ENCODE measurements around the gene PFKFB2.

DNA sequence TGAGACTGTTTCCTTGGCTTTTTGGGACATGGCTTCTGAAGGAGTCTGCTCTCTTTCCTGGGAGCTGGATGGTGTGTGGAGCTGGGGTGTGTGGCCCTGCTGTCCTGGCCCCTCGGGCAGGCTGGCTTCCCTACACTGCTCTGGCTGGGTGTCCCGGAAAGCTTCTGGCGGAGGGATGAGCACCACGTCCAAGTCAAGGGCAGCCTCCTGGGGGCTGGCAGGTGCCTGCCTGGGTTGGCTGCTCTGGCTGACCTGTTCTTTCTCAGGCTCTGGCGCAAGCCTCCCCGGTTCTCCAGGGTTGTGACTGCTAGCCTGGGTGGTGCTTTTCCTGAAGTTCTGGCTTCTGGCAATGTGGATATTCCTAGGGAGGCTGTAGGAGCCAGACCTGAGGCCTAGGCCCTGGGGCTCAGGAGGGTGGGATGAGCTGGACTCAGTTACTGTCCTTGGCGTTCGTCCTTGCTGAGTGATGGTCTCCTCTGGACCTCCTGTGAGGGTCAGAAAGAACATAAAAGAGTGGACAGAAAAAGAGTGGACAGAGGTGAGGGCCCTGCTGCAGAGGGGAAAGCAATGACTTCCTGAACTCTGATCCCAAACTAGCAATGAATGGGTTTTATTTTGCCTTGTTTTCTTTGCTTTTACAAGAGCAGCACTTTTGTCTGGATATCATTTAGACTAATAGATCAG is 29.9 kb upstream of the PFKFB2 start:
- TF ChIP-seq, protein P1, sequence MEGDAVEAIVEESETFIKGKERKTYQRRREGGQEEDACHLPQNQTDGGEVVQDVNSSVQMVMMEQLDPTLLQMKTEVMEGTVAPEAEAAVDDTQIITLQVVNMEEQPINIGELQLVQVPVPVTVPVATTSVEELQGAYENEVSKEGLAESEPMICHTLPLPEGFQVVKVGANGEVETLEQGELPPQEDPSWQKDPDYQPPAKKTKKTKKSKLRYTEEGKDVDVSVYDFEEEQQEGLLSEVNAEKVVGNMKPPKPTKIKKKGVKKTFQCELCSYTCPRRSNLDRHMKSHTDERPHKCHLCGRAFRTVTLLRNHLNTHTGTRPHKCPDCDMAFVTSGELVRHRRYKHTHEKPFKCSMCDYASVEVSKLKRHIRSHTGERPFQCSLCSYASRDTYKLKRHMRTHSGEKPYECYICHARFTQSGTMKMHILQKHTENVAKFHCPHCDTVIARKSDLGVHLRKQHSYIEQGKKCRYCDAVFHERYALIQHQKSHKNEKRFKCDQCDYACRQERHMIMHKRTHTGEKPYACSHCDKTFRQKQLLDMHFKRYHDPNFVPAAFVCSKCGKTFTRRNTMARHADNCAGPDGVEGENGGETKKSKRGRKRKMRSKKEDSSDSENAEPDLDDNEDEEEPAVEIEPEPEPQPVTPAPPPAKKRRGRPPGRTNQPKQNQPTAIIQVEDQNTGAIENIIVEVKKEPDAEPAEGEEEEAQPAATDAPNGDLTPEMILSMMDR (IDR thresholded peaks at IDR 0.05) = no peak
- TF ChIP-seq EZH2 (IDR thresholded peaks at IDR 0.05) (no peak), EZH2phosphoT487 (IDR thresholded peaks at IDR 0.05) (no peak)

All from neural progenitor cell (in vitro differentiated cells).